ENCODE measurements around the gene PTPRZ1.

PTPRZ1 gene

DNA sequence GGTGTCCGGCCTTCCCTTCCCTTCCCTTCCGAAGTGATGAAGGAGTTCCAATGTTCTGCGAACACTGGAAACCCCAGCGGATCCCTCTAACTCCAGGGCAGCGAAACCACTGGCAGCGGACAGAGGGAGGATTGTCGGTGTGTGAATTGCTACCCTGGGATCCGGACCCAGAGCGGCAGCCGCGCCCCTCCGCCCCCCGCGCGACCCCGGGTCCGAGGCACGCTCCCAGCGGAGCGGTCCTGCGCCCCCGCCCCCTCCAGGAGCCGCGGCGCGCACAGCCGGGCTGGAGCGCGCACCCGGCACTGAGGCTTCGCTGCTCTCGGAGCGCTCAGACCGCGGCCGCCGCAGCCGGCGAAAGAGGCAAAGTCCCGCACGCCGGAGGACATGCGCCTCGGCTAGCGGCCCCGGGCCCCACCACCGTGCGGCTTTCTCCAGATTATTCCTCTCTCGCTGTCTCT, at the start of gene PTPRZ1:
Gene PTPRZ1 (plus strand): TSS at position 331 of the 458 bp plus-strand sequence. CDS start 339 bp downstream, outside the sequence.
- no peak for DNase-seq (ENCODE audit: low read depth in 2 of 2, low spot score in 1 of 2)

DNA sequence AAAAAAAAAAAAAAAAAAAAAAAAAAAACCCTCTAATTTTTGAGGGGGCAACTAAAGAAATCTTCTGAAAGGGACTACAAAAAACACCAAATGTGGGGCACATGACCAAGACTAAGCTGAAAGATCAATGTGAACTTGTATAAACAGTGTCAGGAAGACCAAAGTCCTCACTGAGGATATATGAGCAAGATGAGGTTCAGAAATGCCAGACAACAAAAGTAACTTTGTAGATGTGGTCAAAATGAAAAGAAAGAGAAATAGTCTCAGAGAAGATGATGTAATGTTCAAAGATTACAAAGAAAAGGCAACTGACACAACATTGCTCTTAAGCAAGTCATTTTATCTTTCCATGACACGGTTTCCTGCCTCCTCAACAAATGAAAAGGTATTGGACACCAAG, 48.7 kb upstream of the PTPRZ1 start:
- DNase-seq (ENCODE audit: low read depth in 2 of 2, low spot score in 1 of 2) = no peak

DNA sequence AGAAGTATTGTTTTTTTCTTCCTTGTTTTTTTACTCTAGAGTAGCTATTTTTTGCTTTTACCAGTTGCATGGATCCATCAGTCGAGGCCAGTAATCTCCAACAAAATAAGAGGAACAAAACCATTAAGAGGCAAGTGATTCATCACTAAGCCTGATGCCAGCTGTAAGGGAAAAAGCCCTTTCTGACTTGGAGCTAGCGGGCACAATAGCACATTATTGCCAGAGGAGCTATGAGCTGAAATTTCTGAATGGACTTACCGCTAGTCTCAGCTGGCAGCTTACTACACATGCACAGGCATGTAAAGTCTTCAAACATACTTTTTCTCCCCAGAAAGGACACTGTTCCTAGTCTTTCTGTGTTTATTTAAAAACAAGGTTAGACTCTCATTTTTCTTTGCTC, 41.6 kb upstream of the PTPRZ1 start:
- DNase-seq (ENCODE audit: low read depth in 2 of 2, low spot score in 1 of 2) = no peak

- no peak for DNase-seq (ENCODE audit: low read depth in 2 of 2, low spot score in 1 of 2)
These were observed 41.2 kb upstream of the PTPRZ1 start for GRCh38 chr7:121831801-121832200.

DNA sequence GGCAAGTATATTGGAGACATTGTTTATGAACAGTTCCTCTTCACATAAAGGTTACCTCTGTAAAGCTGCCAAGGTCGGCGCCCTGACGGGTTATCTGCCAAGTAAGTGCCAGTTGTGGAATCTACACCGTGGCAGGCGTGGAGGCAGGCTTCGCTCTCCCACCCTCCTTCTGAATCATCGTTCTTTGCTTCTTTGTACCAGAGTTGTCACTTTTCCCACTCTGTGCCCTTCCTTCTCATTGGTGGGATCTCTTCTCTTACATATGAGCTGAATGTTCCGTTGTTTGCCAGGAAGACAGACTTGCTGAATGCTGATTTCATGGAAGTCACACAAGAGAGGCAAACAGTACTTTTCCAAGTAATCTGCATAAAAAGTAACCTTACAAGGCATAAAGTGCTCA, 40.6 kb upstream of the PTPRZ1 start:
- DNase-seq (ENCODE audit: low read depth in 2 of 2, low spot score in 1 of 2) = no peak

- DNase-seq (ENCODE audit: low read depth in 2 of 2, low spot score in 1 of 2) = no peak
These were observed 39.0 kb upstream of the PTPRZ1 start for GRCh38 chr7:121833991-121834390.

DNA sequence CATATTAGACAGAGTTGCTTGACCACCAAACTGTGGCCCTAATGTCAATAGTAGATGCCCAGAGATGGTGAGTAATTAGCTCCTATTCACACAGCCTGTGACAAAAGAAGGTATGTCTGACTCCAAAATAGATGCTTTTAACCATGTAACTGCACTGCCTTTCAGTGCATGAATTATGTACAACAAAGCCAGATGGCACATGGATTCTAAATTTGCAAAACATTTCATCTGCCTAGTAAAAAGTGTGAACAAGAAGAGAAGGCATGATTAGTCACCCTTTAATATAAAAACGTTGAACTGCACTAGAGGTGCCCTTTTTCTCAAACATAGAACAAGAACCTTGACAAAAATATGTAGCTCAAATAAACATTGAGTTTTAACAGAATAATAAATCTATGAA, 35.5 kb upstream of the PTPRZ1 start:
- DNase-seq (ENCODE audit: low read depth in 2 of 2, low spot score in 1 of 2) = no peak

GRCh38 chr7:121847041-121847440, 25.9 kb upstream of the PTPRZ1 start:
- DNase-seq (ENCODE audit: low read depth in 2 of 2, low spot score in 1 of 2) = no peak

DNA sequence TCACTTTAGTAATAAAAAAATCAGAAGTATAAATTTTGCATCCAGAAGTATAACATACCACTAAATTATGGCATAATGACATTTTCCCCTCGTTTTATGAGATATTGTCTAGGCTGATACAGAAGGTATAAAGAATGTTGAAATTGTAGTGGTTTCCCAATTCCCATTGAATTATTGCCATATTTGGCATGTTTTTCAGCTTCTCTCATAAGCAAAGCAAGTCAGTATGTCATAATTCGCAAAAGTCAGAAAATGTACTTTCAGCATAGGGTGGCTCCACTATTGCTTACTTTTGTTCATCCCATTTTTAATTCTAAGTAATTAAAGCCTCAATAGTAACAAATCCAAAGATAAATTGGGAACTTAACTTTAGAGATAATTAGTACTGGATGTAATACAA, 19.7 kb upstream of the PTPRZ1 start:
- no peak for DNase-seq (ENCODE audit: low read depth in 2 of 2, low spot score in 1 of 2)

DNA sequence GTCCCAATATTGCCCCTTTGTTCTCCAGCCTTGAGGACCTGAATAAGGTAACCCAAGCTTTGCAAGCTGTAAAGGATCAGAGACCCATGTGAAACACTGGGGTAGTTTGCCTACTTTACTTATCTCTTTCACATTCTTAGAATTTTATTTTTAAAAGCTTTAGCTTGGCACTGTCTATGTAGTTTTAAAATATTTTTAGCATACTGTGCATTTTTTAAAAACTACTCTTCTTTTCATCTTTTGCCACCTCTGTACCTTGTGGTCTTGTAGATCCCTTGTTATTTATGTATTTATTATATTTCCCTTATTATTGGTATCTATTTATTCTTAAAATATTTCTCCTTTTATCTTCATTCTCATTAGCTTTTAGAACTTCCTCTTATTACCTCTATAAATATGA, 12.0 kb upstream of the PTPRZ1 start:
- no peak for DNase-seq (ENCODE audit: low read depth in 2 of 2, low spot score in 1 of 2)

- no peak for DNase-seq (ENCODE audit: low read depth in 2 of 2, low spot score in 1 of 2)
These were observed 10.4 kb upstream of the PTPRZ1 start for GRCh38 chr7:121862591-121862990.

DNA sequence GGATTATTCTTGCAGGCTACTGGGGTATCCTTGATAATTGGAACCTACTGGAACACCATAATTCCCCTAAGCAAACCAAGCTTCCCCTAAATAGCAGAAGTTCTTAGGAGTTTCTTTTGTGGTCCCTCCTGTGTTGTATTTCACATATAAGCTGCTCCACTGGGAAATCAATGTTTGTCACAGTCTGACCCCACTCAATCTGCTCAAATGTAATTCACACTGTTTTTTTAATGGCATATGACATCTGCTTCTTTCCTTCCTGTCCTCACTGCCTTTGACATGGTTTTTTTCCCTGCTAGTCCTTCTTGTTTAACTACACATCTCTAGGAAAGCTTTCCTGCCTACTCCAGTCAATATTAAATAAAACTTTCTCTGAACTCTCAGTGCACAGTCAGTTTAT, 1.8 kb upstream of the PTPRZ1 start:
- no peak for DNase-seq (ENCODE audit: low read depth in 2 of 2, low spot score in 1 of 2)

GRCh38 chr7:121873289-121874194, 581 bp downstream of the PTPRZ1 start:
- no peak for DNase-seq (ENCODE audit: low read depth in 2 of 2, low spot score in 1 of 2)

- no peak for DNase-seq (ENCODE audit: low read depth in 2 of 2, low spot score in 1 of 2)
These were observed 1.3 kb downstream of the PTPRZ1 start for GRCh38 chr7:121874298-121874697.

- no peak for DNase-seq (ENCODE audit: low read depth in 2 of 2, low spot score in 1 of 2)
These were observed 2.2 kb downstream of the PTPRZ1 start for GRCh38 chr7:121875203-121875602.

DNA sequence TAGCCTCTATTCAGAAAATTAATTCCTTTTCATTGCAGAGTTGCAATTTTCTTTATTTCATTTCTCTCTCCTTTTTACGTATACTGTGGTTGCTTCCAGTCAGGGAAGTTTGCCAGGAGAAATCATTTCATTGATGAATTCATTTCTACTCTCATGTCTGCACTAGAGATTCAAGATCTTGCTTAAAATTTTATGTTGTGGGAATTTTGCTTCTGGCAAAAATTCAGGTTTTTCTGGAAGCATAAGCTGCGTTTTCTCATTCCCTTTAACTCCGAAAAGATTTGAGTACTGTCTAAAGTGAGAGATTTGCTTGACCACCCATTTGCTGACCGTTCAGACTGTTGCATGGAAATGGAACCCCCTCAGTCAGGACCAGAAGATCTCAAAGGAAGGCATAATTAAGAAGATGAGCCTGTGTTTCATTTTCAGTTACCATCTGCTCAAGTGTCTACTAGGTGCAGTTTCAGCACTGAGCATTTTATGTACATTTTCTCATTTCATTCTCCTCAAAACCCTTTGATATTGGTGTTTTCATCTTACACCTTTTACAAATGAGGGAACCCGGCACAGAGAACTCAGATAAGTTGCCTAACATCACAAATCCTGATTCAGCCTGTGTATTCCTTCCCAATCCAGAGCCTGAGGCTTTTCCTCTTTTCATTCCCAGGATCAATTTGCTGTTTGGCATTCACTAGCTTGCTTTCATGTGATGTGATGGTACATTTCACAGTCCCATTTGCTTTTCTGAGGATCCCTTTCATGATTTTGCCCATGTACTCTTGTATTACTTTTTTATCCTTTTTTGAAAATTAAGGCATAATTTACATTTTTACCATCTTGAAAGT, 3.9 kb downstream of the PTPRZ1 start:
- DNase-seq (ENCODE audit: low read depth in 2 of 2, low spot score in 1 of 2) = no peak

DNA sequence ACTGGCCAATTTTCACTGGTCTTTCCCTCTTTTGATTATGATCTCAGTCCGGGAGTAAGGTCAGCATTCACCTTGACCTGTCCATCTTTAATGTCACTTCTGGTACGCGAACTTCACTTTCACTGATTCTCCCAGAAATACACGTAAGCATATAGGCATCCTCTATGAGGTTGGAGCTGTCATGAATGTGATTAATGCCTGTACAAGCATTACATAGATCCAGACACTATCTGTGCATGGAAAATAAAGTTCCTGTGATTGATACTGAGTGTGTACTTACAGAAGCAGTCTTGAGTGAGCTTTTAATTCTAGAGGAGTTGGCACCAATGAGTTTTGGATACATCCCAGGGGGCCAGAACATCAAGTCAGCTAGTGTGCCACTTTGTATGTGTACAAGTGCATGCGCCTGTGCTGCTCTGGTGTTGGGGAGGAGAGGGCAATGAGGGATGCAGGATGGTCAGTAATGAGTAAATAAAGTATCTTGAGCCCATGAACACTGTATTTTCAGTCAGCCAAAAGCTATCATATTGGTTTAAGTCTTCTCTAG, 6.0 kb downstream of the PTPRZ1 start:
- DNase-seq (ENCODE audit: low read depth in 2 of 2, low spot score in 1 of 2) = no peak

DNA sequence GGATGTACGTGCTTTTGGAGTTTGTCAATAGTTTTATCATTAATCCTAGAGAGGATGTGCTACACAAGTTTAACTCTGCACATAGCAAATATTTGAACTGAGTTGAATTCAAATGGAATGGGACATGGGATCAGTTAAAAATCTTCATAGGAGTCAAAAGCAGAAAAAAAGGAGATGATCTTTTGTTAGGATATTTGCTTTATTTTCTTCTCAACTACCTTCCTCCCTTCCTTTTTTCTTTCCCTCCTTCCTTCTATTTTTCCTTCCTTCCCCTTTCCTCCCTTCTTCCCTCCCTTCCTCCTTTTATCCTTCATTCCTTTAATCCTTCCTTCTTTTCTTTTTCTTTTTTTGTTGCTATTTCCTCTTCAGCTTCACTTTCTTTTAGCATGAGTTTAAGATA, 6.6 kb downstream of the PTPRZ1 start:
- DNase-seq (ENCODE audit: low read depth in 2 of 2, low spot score in 1 of 2) = no peak

GRCh38 chr7:121882731-121883130, 9.8 kb downstream of the PTPRZ1 start:
- DNase-seq (ENCODE audit: low read depth in 2 of 2, low spot score in 1 of 2) = no peak

GRCh38 chr7:121885166-121885920, 12.4 kb downstream of the PTPRZ1 start:
- no peak for DNase-seq (ENCODE audit: low read depth in 2 of 2, low spot score in 1 of 2)

DNA sequence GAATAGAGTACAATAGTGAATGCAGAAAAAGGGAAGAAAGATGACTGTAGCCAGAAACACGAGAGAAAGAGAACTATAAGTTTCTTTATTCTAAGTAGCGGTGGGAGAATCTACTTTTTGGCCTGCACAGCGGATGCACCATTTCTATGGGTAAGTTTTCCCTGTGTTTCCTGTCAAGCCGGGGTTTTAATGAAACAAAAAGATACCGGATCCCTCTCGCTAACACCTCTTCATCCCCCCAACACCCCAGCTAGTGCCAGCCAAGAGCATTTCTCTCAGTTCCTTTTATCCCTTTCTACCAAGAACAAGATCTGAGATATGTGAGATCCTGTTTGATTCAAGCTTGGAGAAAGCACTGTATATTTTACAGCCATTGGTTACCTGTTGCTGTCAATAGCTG, 14.7 kb downstream of the PTPRZ1 start:
- no peak for DNase-seq (ENCODE audit: low read depth in 2 of 2, low spot score in 1 of 2)

Data from stimulated activated CD8-positive, alpha-beta memory T cell treated with anti-CD3 and anti-CD28 coated beads, Interleukin-4, amount 100 ng/mL, for 4 hours (primary cell).